ENCODE data around the gene RAB40C. TPM values are rescaled to one million over a fixed set of nuclear protein-coding genes. Genes with fewer than 3 reads are reported as not detected.

RAB40C gene
- total RNA-seq, 1 experiment from 2014 or later = 22.5 TPM

- TF ChIP-seq AFF4 (CRISPR knock-in tag; IDR thresholded peaks at IDR 0.05; ENCODE audit: borderline replicate concordance) = no peak
- TF ChIP-seq NFATC4 (CRISPR knock-in tag; IDR thresholded peaks at IDR 0.05) = no peak
- TF ChIP-seq USF2 (CRISPR knock-in tag; IDR thresholded peaks at IDR 0.05) = no peak
- TF ChIP-seq TEAD4 (CRISPR knock-in tag; IDR thresholded peaks at IDR 0.05) = no peak
- no peak for TF ChIP-seq NR1H2 (CRISPR knock-in tag; IDR thresholded peaks at IDR 0.05)
- no peak for TF ChIP-seq ZSCAN18 (CRISPR knock-in tag; IDR thresholded peaks at IDR 0.05)
- no peak for TF ChIP-seq ZBTB21 (CRISPR knock-in tag; IDR thresholded peaks at IDR 0.05; ENCODE audit: borderline replicate concordance)
- no peak for TF ChIP-seq MAX (CRISPR knock-in tag; IDR thresholded peaks at IDR 0.05)
- no peak for TF ChIP-seq ELF4 (CRISPR knock-in tag; IDR thresholded peaks at IDR 0.05; ENCODE audit: low read depth)
- no peak for TF ChIP-seq CTCF (IDR thresholded peaks at IDR 0.05)
- TF ChIP-seq IRF2 (CRISPR knock-in tag; IDR thresholded peaks at IDR 0.05; ENCODE audit: borderline replicate concordance, low read depth) = no peak
Observed at GRCh38 chr16:593807-594206, 3.9 kb downstream of the RAB40C start (continued).

- ATAC-seq (no peak), DNase-seq (ENCODE audit: low spot score) (no peak)
- Mint-ChIP-seq H3K4me3 (no peak overlapping the region), H3K9me3 (no peaks in the 10 kb centered on the region), H3K27ac (no peak overlapping the region), H3K27me3 (ENCODE audit: low read depth) (peaks cover 13% of the 10 kb centered on the region), H3K4me1 (peaks cover 8% of the 10 kb centered on the region), H3K36me3 (peaks cover 12% of the 10 kb centered on the region)
- no peak for TF ChIP-seq ZNF416 (CRISPR knock-in tag; IDR thresholded peaks at IDR 0.05)
- no peak for TF ChIP-seq ZBTB21 (CRISPR knock-in tag; IDR thresholded peaks at IDR 0.05; ENCODE audit: borderline replicate concordance)
- TF ChIP-seq MYBL2 (CRISPR knock-in tag; IDR thresholded peaks at IDR 0.05) = no peak
- TF ChIP-seq CREB1 (CRISPR knock-in tag; IDR thresholded peaks at IDR 0.05) = no peak
- no peak for TF ChIP-seq FOXK1 (CRISPR knock-in tag; IDR thresholded peaks at IDR 0.05)
- TF ChIP-seq SOX15 (CRISPR knock-in tag; IDR thresholded peaks at IDR 0.05) = no peak
- no peak for TF ChIP-seq NFATC4 (CRISPR knock-in tag; IDR thresholded peaks at IDR 0.05)
- TF ChIP-seq MXD4 (CRISPR knock-in tag; IDR thresholded peaks at IDR 0.05; ENCODE audit: borderline replicate concordance) = no peak
- ChIA-PET POLR2A (interaction anchor here (0.6 kb wide), 1 partner anchor 1657 kb away, joined by 3 read pairs; the partner anchor contains the start of gene ECI1), CTCF (interaction anchor here (0.9 to 1.3 kb wide), 2 partner anchors 18 to 27 kb away, joined by 3 to 5 read pairs; no protein-coding TSS in a partner anchor)
Observed at GRCh38 chr16:595094-595528, 5.2 kb downstream of the RAB40C start.

Data from WTC11 (cell line).